NCI-H2196 (cell line): ENCODE measurements around the gene PPP1R3E.

Source experiments
- DNase-seq: peaks from one replicate; lab custom pipeline; 2025; ENCODE audit not compliant: unreplicated experiment; lab: John Stamatoyannopoulos, UW

The PPP1R3E gene

GRCh38 chr14:23249824-23250223 lies 52.8 kb downstream of the PPP1R3E start:
- DNase-seq = no peak

DNA sequence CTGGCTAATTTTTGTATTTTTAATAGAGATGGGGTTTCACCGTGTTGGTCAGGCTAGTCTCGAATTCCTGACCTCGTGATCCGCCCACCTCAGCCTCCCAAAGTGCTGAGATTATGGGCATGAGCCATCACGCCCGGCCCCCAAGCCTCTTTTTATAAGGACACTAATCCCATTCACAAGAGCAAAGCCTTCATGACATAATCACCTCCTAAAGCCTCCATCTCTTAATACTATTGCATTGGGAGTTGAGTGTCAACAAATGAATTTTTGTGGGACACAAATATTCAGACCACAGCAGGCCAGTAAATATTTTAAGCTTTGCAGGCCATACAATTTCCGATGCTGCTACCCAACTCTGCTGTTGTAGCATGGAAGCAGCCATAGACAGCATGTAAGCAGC lies 54.1 kb downstream of the PPP1R3E start:
- no peak for DNase-seq
